IPS-18a (cell line): Measurements from ENCODE around the gene MYORG.

ENCODE experiments used
- H3K27ac ChIP-seq: one replicate; pipeline ENCODE4 v1.5.1; 2013; ENCODE audit warnings: low read length
- H3K27me3 ChIP-seq: one replicate; pipeline ENCODE4 v1.6.1; 2013; ENCODE audit warnings: mild to moderate bottlenecking, low read length; ENCODE audit not compliant: control insufficient read depth, insufficient read depth
- H3K36me3 ChIP-seq: one replicate; pipeline ENCODE4 v1.6.1; 2013; ENCODE audit warnings: low read depth, low read length; ENCODE audit not compliant: control insufficient read depth
- H3K4me1 ChIP-seq: one replicate; pipeline ENCODE4 v1.6.1; 2013; ENCODE audit warnings: low read depth, low read length; ENCODE audit not compliant: control insufficient read depth
- H3K4me3 ChIP-seq: one replicate; pipeline ENCODE4 v1.5.1; 2013; ENCODE audit warnings: low read length
- H3K9ac ChIP-seq: one replicate; pipeline ENCODE4 v1.6.1; 2013; ENCODE audit warnings: mild to moderate bottlenecking, low read length, moderate library complexity
- H3K9me3 ChIP-seq: one replicate; pipeline ENCODE4 v1.6.1; 2013; ENCODE audit warnings: low read depth, low read length; ENCODE audit not compliant: control insufficient read depth

MYORG gene

DNA sequence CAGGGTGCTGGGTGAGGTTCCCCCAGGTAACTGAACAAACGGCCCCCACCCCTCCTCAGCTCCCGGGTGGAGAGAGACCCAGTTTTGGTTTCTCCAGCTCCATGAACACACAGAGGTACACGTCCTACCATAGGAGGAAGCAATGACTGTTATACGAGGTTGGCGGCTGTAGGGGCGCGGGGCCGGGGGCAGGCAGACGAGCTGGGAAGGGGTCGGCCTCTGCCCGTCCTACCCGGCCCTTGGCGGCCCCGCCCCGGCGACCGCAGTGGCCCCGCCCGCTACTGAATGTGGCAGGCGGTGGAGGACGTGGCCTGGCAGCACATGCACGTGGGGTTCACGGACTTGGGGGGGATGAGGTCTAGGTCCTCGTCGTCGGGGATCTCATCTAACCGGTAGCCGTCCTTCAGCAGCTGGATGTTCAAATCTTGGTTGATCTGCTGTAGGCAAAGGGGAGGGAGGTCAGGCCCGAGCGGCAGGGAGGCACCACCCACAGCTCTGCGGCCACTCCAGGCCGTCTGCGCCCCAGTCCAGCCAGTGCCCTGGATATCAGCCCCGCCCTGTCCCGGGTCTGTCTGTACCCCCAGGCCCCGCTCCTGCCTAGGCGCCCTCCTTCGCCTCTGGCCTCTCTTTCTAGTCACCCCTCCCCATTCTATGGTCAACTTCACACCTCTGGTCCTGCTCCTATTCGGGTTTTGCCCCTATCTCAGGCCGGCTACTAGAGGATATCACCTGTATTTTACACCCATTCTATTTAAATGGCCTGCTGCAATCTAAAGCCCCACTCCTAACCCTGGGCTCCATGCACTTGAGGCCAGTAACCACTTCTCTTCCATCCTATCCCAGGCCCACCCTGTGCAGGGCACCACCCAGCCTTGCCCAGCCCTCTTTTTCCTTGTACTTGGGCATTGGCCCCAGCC lies 24.2 kb upstream of the MYORG start:
- H3K9me3 ChIP-seq = no peaks in the 10 kb centered on the region
- H3K4me1 ChIP-seq = no peaks in the 10 kb centered on the region
- no peak overlapping the region for H3K4me3 ChIP-seq
- no peak overlapping the region for H3K27ac ChIP-seq
- no peaks in the 10 kb centered on the region for H3K36me3 ChIP-seq
- H3K9ac ChIP-seq = no peak overlapping the region
- no peaks in the 10 kb centered on the region for H3K27me3 ChIP-seq

DNA sequence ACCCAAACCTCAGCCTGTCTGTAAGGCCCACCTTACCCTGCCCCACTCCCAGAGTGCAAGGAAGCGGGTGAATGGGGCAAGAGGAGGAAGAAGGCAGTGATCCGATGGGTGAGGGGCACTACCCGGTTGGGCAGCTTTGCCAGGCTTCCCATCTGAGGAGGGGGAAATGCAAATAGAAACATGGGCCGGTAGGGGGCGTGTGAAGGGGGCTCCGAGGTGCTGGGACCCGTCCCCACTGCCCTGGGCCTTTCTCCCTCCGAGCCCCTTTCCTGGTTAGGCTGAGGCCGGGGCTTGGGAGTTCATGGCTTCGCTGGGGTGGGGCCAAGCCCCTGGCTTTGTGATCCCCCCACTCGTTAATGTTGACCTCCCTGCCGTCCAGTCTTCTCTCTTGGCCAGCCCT lies 23.6 kb upstream of the MYORG start:
- Histone ChIP-seq H3K4me1 (no peaks in the 10 kb centered on the region), H3K4me3 (no peak overlapping the region), H3K9me3 (no peaks in the 10 kb centered on the region), H3K9ac (no peak overlapping the region), H3K36me3 (no peaks in the 10 kb centered on the region), H3K27me3 (no peaks in the 10 kb centered on the region), H3K27ac (no peak overlapping the region)

DNA sequence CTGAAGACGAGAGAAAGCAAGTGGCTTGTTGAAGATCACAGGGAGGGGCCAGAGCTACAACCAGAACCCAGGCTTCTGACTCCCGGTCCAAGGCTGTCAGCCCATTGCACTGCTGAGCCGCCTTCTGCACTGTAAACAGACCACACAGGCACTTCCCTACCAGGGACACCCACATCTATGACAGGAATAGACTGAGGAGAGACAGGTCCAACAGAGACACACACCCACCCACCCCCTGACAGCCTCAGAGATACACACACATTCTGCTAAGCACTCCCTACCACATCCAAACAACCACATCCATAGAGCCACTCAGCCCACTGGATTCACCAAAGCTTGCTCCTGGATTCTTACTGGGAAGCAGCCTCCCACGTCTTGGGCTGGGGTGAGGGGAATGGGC lies 23.0 kb upstream of the MYORG start:
- Histone ChIP-seq H3K9me3 (no peaks in the 10 kb centered on the region), H3K4me3 (no peak overlapping the region), H3K4me1 (no peaks in the 10 kb centered on the region), H3K36me3 (no peaks in the 10 kb centered on the region), H3K27me3 (no peaks in the 10 kb centered on the region), H3K9ac (no peak overlapping the region), H3K27ac (no peak overlapping the region)

DNA sequence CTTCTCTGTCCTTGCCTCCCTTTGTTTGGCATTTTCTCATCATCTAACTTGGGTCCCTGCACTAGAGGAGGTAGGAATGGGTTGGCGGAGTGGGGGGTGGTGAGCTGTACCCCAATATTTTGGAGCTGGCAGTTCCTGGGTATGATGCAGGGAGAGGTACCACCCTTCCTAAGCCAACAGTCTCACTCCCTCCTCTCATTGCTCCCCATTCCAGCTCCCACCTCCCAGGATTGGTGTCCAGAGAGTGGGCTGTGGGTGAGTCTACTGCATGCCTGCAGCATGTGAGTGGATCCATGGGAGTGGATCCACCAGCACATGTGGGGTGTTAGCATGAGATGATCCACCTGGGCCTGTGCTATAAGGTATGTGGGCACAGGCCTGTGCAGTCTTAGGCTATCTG lies 22.2 kb upstream of the MYORG start:
- H3K4me3 ChIP-seq = no peak overlapping the region
- no peaks in the 10 kb centered on the region for H3K9me3 ChIP-seq
- no peaks in the 10 kb centered on the region for H3K4me1 ChIP-seq
- H3K27ac ChIP-seq = no peak overlapping the region
- no peaks in the 10 kb centered on the region for H3K36me3 ChIP-seq
- H3K27me3 ChIP-seq = no peaks in the 10 kb centered on the region
- no peak overlapping the region for H3K9ac ChIP-seq

DNA sequence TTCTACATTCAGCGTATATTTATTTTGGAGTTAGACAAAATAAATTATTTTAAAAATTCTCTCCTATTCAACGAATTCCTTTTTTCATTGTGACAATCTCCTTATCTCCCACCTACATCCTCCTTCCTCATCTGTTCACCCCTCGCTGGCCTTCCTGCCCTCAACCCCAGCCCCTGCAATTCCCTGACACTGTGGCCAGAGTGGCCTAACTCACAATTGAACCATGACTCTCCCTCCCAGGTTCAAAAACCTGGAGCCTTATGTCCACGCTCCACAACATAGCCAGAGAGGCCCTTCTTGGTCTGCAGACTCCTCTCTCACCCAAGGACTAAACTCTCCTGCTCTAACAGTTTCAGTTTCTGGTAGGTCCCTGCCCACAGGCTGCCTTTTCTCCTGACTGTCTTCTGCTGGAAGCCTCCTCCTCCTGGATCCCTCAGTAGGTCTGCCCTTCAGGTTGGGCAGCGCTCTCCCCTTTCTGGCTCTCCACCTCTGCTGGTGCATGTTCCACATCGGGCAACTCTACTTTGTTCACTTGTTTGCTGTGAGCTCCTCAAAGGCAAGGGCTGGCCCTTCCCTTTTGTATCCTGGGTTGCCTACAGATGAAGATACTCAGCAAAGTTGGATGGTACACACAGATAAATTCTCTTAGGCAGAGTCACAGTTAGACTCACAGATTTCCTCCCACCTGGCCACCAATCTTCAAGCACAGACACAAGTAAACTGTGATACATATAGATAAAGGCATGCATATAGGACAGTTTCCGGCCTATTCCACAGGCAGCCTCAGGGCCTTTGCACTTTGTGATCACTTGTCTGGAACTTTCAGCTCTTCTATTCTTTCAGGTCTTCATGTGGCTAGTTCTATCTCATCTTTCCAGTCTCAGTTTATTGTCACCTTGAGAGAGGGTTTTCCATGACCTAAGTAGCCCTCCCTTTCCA lies 19.8 kb upstream of the MYORG start:
- no peak overlapping the region for H3K27ac ChIP-seq
- H3K9me3 ChIP-seq = no peaks in the 10 kb centered on the region
- H3K9ac ChIP-seq = no peak overlapping the region
- no peak overlapping the region for H3K4me3 ChIP-seq
- H3K4me1 ChIP-seq = no peaks in the 10 kb centered on the region
- H3K27me3 ChIP-seq = no peaks in the 10 kb centered on the region
- no peaks in the 10 kb centered on the region for H3K36me3 ChIP-seq

DNA sequence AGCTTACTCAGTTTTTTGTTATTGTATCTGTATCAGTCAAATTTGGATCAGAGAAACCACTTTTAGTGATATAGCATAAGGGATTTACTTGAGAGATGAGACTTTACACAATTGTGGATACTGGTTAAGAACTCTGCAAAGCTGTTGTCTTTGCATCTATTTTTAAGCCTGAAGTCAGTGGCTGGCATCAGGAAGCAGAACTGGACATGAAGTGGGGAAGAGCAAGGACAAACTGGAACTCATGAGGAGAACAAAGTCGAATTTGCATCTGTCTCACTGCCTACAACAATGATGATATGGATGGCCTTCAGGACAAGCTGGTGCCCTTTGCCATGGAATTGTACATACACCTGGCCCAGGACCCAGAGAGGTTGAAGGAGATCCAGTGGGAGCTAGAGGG lies 15.8 kb upstream of the MYORG start:
- H3K4me3 ChIP-seq = no peak overlapping the region
- H3K27ac ChIP-seq = no peak overlapping the region
- H3K9me3 ChIP-seq = no peaks in the 10 kb centered on the region
- no peaks in the 10 kb centered on the region for H3K4me1 ChIP-seq
- no peaks in the 10 kb centered on the region for H3K27me3 ChIP-seq
- no peak overlapping the region for H3K9ac ChIP-seq
- no peaks in the 10 kb centered on the region for H3K36me3 ChIP-seq

DNA sequence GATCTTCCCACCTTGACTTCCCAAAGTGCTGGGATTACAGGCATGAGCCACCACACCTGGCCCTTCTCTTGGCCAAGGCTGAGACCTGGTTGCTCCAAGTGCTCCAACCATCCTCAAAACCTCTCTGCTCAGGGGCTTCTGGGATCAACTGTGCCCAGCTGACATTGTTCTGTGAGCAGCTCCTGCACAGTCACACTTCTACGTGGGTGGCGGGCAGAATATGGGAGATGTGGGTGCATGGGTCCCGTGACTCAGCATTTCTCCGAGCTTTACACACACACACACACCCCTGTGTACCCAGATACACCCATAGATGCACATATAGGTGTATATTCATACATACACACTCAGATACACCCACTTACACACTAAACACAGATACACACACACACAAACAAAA lies 10.5 kb upstream of the MYORG start:
- Histone ChIP-seq H3K9me3 (no peaks in the 10 kb centered on the region), H3K9ac (no peak overlapping the region), H3K36me3 (no peaks in the 10 kb centered on the region), H3K27ac (no peak overlapping the region), H3K4me1 (no peaks in the 10 kb centered on the region), H3K27me3 (peaks cover 3% of the 10 kb centered on the region), H3K4me3 (no peak overlapping the region)

DNA sequence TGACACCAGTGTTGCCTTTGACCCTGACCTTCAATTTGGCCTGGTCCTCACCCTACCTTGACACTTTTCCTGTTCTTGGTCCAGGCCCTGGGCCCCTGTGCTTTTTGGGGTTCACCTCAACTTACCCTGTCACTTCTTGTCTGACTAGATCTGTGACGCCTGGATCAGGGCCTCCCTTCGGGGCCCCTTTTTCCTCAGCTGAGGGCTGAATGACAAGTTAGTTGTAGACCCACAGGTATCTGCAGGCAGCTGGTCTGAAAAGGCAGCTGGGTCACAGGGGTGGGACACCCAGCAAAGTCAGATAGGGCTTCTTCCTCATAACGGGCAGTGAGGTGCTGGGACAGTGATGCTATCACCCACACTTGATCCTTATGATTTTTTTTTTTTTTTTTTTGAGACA lies 10.0 kb upstream of the MYORG start:
- no peak overlapping the region for H3K4me3 ChIP-seq
- no peaks in the 10 kb centered on the region for H3K4me1 ChIP-seq
- H3K27me3 ChIP-seq = peaks cover 8% of the 10 kb centered on the region
- H3K36me3 ChIP-seq = no peaks in the 10 kb centered on the region
- no peaks in the 10 kb centered on the region for H3K9me3 ChIP-seq
- no peak overlapping the region for H3K27ac ChIP-seq
- no peak overlapping the region for H3K9ac ChIP-seq

DNA sequence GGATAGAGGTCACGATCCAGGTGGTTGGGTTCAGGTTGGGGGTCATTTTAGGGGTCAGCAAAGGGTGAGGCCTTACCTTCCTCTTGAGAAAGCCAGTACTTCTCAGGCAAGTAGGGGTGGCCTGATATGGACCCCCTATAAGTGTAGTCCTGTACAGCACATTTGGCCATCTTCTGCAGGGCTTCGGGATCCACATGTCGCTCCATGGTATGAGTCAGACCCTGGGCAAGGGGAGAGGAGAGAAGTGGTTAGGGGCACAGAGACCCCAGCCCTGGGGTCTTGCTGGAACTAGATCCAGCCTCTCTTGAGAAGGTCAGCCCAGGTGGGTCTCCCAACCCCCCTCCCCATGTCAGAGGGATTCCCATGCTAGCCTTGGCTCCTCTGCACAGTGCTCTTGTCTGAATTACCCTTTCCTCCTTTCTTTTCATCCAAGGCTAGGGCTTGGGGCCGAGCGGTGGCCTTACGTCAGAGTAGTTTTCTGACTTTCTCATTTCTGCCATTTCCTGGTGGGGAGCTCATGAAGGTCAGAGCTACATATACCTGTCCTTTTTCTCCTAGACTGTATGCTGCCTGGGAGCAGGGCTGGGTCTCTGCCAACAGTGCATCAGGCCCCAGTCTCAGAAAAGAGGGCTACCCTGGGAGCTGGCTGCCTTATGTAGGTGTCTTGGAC lies 9.0 kb upstream of the MYORG start:
- H3K9me3 ChIP-seq = no peaks in the 10 kb centered on the region
- H3K27me3 ChIP-seq = peaks cover 17% of the 10 kb centered on the region
- no peaks in the 10 kb centered on the region for H3K36me3 ChIP-seq
- no peak overlapping the region for H3K9ac ChIP-seq
- H3K4me1 ChIP-seq = no peaks in the 10 kb centered on the region
- no peak overlapping the region for H3K4me3 ChIP-seq
- H3K27ac ChIP-seq = no peak overlapping the region

DNA sequence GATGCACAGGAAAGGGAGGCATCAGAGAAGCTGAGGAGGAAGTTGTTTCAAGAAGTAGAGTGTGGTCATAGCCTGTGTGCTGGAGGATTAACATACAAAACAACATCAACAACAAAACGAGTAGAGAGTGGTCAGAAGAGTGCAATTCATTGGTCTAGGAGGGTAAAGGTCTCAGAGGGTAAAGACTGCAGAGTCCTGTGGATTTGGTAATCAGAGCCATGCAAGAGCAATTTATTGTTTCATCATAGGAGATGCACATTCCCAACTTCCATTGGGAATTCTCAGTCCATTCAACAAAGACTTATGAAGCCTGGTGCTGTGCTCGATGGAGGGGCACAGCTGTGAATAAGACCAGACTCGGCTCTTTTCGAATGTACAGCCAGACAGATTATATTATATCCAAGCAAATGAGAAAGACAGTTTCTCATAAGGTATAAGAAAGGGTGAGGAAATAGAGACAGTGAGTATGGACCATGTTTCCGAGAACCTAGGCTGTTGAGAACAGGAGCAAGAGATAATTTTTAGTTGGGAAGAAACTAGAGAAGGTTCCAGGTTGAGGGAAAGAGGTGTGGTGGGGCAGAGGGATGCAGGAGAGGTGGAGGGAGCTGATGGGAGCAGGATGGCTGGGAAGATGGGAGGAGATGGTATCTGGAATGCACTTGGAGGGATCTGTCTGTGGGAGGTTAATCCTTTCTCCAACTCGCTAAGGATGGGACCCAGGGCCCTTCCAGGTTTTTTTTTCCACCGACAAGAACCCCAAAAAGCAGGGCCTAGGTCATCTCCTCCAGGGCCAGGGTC lies 7.9 kb upstream of the MYORG start:
- H3K4me3 ChIP-seq = no peak overlapping the region
- no peak overlapping the region for H3K9ac ChIP-seq
- no peaks in the 10 kb centered on the region for H3K9me3 ChIP-seq
- H3K27me3 ChIP-seq = peaks cover 28% of the 10 kb centered on the region
- no peaks in the 10 kb centered on the region for H3K36me3 ChIP-seq
- peaks cover 5% of the 10 kb centered on the region for H3K4me1 ChIP-seq
- H3K27ac ChIP-seq = no peak overlapping the region

DNA sequence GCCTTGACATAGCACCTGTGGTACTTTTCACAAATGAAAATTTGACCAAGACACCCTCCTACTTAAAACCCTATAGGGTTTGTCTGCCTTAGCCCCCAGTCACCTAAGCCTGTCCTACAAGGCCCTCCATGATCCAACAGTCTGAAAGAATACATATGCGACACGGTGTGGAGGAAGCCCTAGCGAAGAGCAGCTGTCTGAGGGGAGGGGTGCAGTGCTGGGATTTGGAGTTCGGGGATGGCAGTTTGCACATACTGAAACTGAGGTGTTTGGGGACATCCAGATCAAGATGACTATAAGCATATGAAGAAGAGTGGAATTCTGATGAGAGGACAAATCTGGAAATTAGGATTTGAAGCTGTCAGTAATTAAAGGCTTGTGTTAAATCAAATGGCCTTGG lies 7.2 kb upstream of the MYORG start:
- H3K36me3 ChIP-seq = no peaks in the 10 kb centered on the region
- H3K4me1 ChIP-seq = peaks cover 5% of the 10 kb centered on the region
- no peak overlapping the region for H3K9ac ChIP-seq
- H3K9me3 ChIP-seq = no peaks in the 10 kb centered on the region
- no peak overlapping the region for H3K27ac ChIP-seq
- H3K27me3 ChIP-seq = peaks cover 34% of the 10 kb centered on the region
- H3K4me3 ChIP-seq = no peak overlapping the region
